ELR (cell line): ENCODE results near the gene SPAG9.

Source experiments
- DNase-seq: peaks from one replicate; pipeline ENCODE4 v3.0.0-alpha.2; 2015; ENCODE audit warnings: low read depth

Gene SPAG9

GRCh38 chr17:50939795-50940684 lies 180.6 kb downstream of the SPAG9 start:
- DNase-seq: no peak

- DNase-seq: no peak
Observed at GRCh38 chr17:50939542-50939794, 181.2 kb downstream of the SPAG9 start.

- no peak for DNase-seq
Observed at GRCh38 chr17:50938821-50939541, 181.7 kb downstream of the SPAG9 start.

- no peak for DNase-seq
Observed at GRCh38 chr17:50935996-50936266, 184.7 kb downstream of the SPAG9 start.

GRCh38 chr17:50935221-50935995 lies 185.3 kb downstream of the SPAG9 start:
- DNase-seq: no peak

GRCh38 chr17:50934672-50935220 lies 185.9 kb downstream of the SPAG9 start:
- no peak for DNase-seq

- DNase-seq: no peak
Observed at GRCh38 chr17:50934161-50934560, 186.5 kb downstream of the SPAG9 start.

GRCh38 chr17:50931144-50931908 lies 189.3 kb downstream of the SPAG9 start:
- peak; percentile 91 for DNase-seq

GRCh38 chr17:50928646-50929045 lies 192.0 kb downstream of the SPAG9 start:
- no peak for DNase-seq

GRCh38 chr17:50927287-50927686 lies 193.4 kb downstream of the SPAG9 start:
- DNase-seq: no peak

GRCh38 chr17:50926523-50926922 lies 194.1 kb downstream of the SPAG9 start:
- no peak for DNase-seq

- no peak for DNase-seq
Observed at GRCh38 chr17:50925296-50925891, 195.3 kb downstream of the SPAG9 start.

GRCh38 chr17:50924800-50925199 lies 195.9 kb downstream of the SPAG9 start:
- no peak for DNase-seq

GRCh38 chr17:50924300-50924699 lies 196.4 kb downstream of the SPAG9 start:
- no peak for DNase-seq

- no peak for DNase-seq
Observed at GRCh38 chr17:50923611-50924010, 197.1 kb downstream of the SPAG9 start.

GRCh38 chr17:50922721-50923405 lies 197.8 kb downstream of the SPAG9 start:
- no peak for DNase-seq

GRCh38 chr17:50922107-50922506 lies 198.6 kb downstream of the SPAG9 start:
- DNase-seq: peak; percentile 28

GRCh38 chr17:50920891-50921586 lies 199.6 kb downstream of the SPAG9 start:
- no peak for DNase-seq

GRCh38 chr17:50920041-50920410 lies 200.6 kb downstream of the SPAG9 start:
- no peak for DNase-seq

GRCh38 chr17:50919321-50920040 lies 201.2 kb downstream of the SPAG9 start:
- peak; percentile 89 for DNase-seq
